GM18526 (cell line): Measurements from ENCODE around the gene TOP2A.

ENCODE experiments used
- POLR2A ChIP-seq: IDR thresholded peaks from 3 replicates; pipeline ENCODE4 v1.6.1; 2011; ENCODE audit not compliant: insufficient read length; ENCODE audit errors: extremely low read depth

Gene TOP2A

GRCh38 chr17:40417609-40418427 lies at the start of gene TOP2A:
TOP2A (minus strand) TSS chr17:40417896; CDS start chr17:40417791, 105 bp downstream.
- TF ChIP-seq POLR2A: peak; percentile 83

- TF ChIP-seq POLR2A: no peak
Measured at GRCh38 chr17:40467281-40467867, 49.7 kb upstream of the TOP2A start.

GRCh38 chr17:40466298-40466971 lies 48.7 kb upstream of the TOP2A start:
- no peak for TF ChIP-seq POLR2A

GRCh38 chr17:40464392-40464855 lies 46.7 kb upstream of the TOP2A start:
- no peak for TF ChIP-seq POLR2A

GRCh38 chr17:40463122-40463550 lies 45.4 kb upstream of the TOP2A start:
- TF ChIP-seq POLR2A: no peak

- no peak for TF ChIP-seq POLR2A
Measured at GRCh38 chr17:40462343-40463121, 44.8 kb upstream of the TOP2A start.

GRCh38 chr17:40461732-40462342 lies 44.1 kb upstream of the TOP2A start:
- TF ChIP-seq POLR2A: no peak

- TF ChIP-seq POLR2A: no peak
Measured at GRCh38 chr17:40460968-40461731, 43.5 kb upstream of the TOP2A start.

- no peak for TF ChIP-seq POLR2A
Measured at GRCh38 chr17:40460604-40460967, 42.9 kb upstream of the TOP2A start.

GRCh38 chr17:40459636-40460603 lies 42.2 kb upstream of the TOP2A start:
- TF ChIP-seq POLR2A: no peak

GRCh38 chr17:40458851-40459482 lies 41.3 kb upstream of the TOP2A start:
- no peak for TF ChIP-seq POLR2A

GRCh38 chr17:40457964-40458791 lies 40.5 kb upstream of the TOP2A start:
- no peak for TF ChIP-seq POLR2A
